Cardiac fibroblast (primary cell): ENCODE measurements around the gene RASSF4.
A peak's percentile ranks its signal among the peaks of the same experiment; 100 is the strongest.

Experiments
- DNase-seq, 2 donors: peaks; one replicate each; pipeline versions ENCODE4 v3.0.0 to v3.0.0-alpha.2; 2010; ENCODE audit warnings: low read depth in 2 of 2
- H3K4me3 ChIP-seq, 2 donors: replicated peaks in 1 of 2; 1 replicate in 1 of 2; 2 replicates in 1 of 2; pipeline ENCODE4 v1.5.1; 2011; ENCODE audit warnings: low read depth in 2 of 2, low read length in 2 of 2, mild to moderate bottlenecking in 2 of 2, moderate library complexity in 1 of 2
- CTCF ChIP-seq: IDR thresholded peaks from one replicate; pipeline ENCODE4 v1.5.1; 2011; ENCODE audit warnings: low read depth, mild to moderate bottlenecking, low read length, inconsistent platforms

RASSF4 gene

GRCh38 chr10:44932517-44933450, 26.8 kb upstream of the RASSF4 start:
- H3K4me3 ChIP-seq, result no peak overlapping the region
- peak; percentile 86 to 88 for DNase-seq
- peak; percentile 99 for TF ChIP-seq CTCF

GRCh38 chr10:44933451-44934321, 25.9 kb upstream of the RASSF4 start:
- H3K4me3 ChIP-seq, result no peak overlapping the region
- no peak for DNase-seq
- TF ChIP-seq CTCF, result no peak

- peak in 1 of 2 donors; percentile 63 for DNase-seq
- no peak overlapping the region for H3K4me3 ChIP-seq
- no peak for TF ChIP-seq CTCF
Measured at GRCh38 chr10:44934416-44935200, 25.0 kb upstream of the RASSF4 start.

- DNase-seq, result peak; percentile 80 to 90
- TF ChIP-seq CTCF, result no peak
- H3K4me3 ChIP-seq, result no peak overlapping the region
Measured at GRCh38 chr10:44935201-44935965, 24.2 kb upstream of the RASSF4 start.

GRCh38 chr10:44935966-44936295, 23.7 kb upstream of the RASSF4 start:
- no peak overlapping the region for H3K4me3 ChIP-seq
- TF ChIP-seq CTCF, result no peak
- DNase-seq, result no peak
